HG03097 (cell line): ENCODE measurements around the gene EIF3A.
A peak's percentile ranks its signal among the peaks of the same experiment; 100 is the strongest.
"Not testable (repeated sequence)": the region's sequence is repeated elsewhere in the genome, so short reads cannot be mapped to it uniquely, and the experiment has no call there.

Experiments
- ATAC-seq: cut with Tn5 transposase; IDR thresholded peaks from one replicate; pipeline ENCODE4 v1.9.1; 2021; ENCODE audit not compliant: unreplicated experiment, low FRiP score

The EIF3A gene, protein sequence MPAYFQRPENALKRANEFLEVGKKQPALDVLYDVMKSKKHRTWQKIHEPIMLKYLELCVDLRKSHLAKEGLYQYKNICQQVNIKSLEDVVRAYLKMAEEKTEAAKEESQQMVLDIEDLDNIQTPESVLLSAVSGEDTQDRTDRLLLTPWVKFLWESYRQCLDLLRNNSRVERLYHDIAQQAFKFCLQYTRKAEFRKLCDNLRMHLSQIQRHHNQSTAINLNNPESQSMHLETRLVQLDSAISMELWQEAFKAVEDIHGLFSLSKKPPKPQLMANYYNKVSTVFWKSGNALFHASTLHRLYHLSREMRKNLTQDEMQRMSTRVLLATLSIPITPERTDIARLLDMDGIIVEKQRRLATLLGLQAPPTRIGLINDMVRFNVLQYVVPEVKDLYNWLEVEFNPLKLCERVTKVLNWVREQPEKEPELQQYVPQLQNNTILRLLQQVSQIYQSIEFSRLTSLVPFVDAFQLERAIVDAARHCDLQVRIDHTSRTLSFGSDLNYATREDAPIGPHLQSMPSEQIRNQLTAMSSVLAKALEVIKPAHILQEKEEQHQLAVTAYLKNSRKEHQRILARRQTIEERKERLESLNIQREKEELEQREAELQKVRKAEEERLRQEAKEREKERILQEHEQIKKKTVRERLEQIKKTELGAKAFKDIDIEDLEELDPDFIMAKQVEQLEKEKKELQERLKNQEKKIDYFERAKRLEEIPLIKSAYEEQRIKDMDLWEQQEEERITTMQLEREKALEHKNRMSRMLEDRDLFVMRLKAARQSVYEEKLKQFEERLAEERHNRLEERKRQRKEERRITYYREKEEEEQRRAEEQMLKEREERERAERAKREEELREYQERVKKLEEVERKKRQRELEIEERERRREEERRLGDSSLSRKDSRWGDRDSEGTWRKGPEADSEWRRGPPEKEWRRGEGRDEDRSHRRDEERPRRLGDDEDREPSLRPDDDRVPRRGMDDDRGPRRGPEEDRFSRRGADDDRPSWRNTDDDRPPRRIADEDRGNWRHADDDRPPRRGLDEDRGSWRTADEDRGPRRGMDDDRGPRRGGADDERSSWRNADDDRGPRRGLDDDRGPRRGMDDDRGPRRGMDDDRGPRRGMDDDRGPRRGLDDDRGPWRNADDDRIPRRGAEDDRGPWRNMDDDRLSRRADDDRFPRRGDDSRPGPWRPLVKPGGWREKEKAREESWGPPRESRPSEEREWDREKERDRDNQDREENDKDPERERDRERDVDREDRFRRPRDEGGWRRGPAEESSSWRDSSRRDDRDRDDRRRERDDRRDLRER (N-terminal part only)

DNA sequence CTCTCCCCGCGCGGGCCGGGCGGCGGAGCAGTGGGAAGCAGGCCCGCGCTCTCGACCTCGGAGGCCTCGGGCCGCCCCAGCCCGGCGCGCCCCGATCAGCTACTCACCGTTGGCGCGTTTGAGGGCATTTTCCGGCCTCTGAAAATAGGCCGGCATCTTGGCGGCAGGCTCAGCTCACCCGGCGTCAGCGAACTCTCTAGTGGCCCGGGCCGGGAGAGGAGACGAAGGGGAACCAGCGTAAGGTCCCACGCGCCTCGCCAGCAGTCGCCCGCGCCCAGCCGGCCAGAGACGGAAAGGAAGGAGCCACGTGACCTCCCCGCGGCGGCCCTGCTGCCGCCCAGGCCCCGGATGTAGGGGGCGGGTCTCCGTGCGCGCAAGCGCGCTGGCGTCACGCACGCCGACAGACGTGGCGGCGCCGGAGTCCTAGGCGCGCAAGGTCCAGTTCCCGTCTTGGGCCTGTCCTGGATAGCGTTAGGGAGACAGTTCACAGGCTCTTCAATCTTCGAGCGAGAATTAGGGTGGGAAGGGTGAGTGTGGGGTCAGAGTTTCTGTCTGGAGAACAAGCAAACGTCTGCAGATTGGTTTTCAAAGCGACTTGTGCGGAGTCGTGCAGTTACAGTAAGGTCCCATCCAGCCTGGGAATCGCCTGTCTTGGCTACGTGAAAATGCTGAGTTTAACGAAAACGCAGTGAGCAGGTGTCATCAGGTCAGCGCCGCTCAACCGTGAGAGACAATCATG is at the start of gene EIF3A:
EIF3A (minus strand) TSS at position 297 of the 739 bp plus-strand sequence; CDS start at position 156, 141 bp downstream.
- peak; percentile 78 for ATAC-seq

DNA sequence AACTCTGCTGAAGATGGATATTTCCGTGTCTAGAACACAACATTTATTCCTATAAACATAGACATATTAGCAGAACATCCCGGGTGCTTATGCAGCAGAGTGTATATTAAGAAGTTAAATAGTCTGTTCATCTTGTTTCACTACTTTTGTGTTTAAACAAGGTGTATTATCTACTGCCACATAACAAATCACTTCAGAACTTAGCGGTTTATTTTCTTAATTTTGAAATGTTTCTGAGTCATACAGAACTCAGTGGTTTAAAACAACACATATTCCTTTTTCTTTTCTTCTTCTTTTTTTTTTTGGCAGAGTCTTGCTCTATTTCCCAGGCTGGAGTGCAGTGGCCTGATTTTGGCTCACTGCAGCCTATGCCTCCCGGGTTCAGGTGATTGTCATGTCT is 49.1 kb upstream of the EIF3A start:
- ATAC-seq, result no peak

DNA sequence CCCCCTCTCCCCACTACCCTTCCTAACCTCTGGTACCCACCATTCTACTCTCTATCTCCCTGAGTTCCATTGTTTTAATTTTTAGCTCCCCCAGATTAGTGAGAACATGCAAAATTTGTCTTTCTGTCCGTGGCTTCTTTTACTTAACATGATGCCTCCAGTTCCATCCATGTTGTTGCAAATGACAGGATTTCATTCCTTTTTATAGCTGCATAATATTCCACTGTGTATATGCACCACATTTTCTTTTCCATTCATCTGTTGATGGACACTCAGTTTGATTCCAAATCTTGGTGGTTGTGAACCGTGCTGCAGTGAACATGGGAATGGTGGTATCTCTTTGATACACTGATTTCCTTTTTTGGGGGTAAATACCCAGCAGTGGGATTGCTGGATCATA is 45.3 kb upstream of the EIF3A start:
- no peak for ATAC-seq

DNA sequence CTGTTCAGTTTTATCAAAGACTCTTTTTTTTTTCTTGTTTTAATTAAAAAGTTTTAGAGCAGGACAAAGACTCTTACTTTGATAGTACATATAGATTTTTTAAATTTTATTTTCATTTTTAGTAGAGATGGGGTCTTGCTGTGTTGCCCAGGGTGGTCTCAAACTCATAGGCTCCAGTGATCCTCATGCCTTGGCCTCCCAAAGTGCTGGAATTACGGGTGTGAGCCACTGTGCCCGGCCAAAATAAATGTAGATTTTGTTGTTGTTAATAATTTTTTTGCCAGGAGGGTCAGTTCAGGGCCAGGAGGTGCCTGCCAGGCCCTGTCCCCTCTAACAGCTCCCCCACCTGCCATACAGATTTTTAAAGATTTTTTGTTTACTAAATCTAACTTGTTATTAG is 40.3 kb upstream of the EIF3A start:
- no peak for ATAC-seq

DNA sequence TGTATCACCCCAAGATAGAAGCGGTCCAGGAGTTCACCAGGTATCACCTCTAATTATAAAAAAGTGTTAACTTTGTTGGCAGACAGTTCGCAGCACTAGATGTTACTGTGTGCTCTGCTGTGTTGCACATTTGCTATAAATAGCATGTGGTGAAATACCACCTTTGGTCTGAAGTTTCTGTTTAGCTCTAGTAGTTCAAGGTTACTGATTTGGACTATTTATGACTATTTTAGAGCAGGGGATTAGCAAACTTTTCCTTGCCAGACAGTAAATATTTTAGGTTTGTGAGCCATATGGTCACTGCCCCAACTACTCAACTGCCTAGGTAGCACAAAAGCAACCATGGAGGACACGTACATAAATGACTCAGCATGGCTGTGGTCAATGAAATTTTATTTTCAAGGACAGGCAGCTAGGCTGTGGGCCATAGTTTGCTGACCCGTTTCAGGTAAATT is 39.8 kb upstream of the EIF3A start:
- ATAC-seq, result peak; percentile 77

DNA sequence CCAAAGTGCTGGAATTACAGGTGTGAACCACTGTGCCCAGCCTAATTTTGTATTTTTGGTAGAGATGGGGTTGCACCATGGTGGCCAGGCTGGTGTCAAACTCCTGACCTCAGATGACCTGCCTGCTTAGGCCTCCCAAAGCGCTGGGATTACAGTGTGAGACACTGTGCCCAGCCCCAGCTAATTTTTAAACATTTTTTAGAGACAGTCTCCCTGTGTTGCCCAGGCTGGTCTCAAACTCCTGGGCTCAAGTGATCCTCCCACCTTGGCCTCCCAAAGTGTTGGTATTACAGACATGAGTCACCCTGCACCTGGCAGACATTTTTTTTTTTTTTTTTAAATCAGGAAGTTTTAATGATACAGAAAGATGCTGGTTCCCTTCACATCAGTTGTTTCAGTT is 38.8 kb upstream of the EIF3A start:
- no peak for ATAC-seq

DNA sequence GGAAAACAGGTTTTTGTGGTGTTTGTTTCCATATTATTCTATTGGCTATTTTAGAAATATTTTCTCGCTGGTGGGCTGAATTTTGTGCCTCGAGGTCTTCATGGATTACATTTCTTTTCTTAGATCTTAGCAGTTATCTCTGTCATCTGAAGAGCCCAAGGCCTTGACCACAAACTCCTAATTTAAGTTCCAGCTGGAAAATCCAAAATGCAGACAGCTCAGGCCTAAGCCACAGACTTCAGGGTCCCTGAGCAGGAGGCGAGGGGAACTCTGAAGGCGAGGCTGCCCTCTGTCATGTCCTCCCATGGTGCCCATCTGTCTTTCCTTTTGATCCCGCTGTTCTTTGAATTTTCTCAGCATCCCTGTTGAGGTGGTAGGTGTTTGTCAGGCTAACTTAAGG is 37.6 kb upstream of the EIF3A start:
- ATAC-seq, result no peak

DNA sequence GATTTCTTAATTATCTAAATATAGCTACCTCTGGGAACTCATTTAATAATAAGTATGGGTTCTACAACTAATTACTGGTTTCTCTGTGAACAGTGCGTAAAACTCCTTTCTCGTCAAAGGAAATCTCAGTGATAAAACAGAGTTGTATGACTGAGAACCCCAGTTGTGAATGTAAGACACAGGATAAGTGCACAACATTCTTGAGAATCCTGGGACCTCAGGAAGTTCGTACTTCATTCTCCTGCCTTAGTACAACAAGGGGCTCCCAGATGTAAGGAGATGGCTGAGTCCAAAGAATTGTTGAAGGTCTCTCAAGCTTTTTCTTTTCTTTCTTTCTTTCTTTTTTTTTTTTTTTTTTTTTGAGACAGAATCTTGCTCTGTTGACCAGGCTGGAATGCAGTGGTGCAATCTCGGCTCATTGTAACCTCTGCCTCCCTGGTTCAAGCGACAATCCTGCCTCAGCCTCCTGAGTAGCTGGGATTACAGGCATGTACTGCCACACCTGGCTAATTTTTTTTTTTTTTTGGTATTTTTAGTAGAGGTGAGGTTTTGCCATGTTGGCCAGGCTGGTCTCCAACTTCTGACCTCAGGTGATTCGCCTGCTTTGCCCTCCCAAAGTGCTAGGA is 35.8 kb upstream of the EIF3A start:
- no peak for ATAC-seq

DNA sequence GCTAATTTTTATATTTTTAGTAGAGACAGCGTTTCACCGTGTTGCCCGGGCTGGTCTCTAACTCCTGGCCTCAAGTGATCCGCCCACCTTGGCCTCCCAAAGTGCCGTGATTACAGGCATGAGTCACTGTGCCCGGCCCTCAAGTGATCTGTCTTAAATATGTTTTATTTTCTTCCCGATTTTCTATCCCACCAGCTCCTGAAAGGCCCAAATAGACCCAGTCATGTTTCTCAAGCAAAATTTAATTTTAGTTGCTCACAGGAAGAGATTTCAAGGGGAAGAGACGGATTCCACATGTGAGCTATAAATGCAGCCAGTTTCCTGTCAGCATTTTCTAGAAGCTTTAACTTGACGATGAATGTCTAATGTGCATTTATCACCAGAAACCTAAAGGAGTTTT is 35.3 kb upstream of the EIF3A start:
- ATAC-seq, result no peak

DNA sequence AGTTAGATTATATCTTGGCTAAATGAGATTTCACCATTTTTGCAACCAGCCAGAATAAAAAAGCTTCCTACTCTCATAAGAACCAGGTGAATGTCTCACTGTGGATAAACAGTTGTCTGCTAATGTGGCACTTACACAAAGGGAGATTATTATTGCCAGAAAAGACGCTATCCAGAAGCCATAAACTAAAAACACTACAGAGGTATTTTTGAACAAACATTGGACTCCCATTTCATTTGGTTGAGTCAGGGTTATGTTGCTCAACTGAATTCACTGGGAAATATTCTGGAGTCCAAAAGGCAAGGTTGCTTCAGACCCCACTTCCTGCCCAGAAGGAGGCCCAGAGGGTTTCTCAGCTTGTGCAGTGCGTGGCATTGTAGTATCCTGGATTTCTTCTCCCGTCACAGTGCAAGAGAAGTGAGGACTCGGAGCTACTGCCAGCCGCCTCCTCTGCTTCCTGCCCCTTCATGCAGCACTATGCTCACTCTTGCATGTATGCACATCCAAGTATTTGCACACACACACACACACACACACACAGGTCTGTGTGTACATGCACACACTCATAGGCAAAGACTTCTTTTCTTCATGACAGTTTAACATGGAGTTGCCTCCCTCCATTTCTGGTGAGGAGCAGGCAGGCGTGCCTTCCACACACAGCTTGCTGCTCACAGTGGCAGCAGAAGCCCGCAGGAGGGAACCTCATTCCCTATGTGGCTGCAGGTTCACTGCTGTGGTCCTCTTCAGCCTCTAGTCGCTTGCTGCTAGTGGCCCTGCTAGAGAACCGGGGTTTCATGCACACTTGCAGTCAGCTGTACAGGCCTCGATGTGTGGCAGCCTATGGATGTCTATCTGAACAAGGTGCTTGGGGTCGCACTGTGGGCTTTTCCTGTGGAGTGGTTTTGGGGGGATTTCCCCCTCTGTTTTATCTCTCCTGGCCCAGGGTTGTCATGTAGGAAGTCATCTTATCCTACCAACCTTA is 33.4 kb upstream of the EIF3A start:
- no peak for ATAC-seq

DNA sequence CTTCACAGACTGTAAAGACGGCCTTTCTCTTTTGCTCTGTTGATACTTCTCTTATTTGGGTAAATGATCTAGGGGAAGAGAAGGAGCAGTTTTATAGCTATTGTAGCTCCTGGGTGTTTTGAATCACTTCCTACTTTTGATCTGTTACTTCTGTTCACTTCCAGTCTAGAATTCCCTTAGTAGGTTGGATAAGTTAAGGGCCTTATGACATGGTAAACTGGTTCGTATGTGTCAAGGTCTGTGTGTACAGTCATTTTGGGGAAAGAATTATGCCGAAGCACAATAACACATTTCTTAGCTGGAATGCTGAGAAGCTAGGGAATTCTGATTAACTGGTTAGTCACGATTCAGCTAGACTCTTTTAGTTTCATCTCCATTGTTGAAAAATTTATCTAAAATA is 31.4 kb upstream of the EIF3A start:
- no peak for ATAC-seq

DNA sequence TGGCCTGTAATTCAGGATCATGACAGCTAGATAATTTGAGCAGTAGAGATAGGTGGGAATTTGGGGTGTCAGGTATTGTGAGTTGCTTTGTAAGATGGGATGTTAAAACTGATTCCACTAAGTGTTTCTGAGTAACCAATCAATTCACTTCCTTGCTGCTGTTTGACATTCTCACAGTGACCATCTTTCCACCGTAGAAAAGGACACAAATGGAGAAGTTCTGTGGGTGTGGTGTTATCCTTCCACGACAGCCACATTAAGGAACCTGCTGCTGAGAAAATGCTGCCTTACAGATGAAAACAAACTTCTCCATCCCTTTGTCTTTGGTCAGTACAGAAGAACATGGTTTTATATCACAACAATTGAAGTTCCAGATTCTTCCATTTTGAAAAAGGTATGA is 27.2 kb upstream of the EIF3A start:
- ATAC-seq, result not testable (repeated sequence)

DNA sequence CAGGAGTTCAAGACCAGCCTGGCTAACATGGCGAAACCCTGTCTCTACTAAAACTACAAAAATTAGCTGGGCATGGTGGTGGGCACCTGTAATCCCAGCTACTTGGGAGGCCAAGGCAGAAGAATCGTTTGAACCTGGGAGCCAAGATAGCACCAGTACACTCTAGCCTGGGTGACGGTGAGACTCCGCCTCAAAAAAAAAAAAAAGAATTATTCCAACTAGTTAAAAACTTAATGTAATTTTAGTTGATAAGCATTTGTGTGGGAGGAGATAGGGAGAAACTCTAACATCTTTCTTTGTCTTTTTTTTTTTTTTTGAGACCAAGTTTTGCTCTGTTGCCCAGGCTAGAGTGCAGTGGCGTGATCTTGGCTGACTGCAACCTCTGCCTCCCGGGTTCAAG is 26.5 kb upstream of the EIF3A start:
- ATAC-seq, result not testable (repeated sequence)

DNA sequence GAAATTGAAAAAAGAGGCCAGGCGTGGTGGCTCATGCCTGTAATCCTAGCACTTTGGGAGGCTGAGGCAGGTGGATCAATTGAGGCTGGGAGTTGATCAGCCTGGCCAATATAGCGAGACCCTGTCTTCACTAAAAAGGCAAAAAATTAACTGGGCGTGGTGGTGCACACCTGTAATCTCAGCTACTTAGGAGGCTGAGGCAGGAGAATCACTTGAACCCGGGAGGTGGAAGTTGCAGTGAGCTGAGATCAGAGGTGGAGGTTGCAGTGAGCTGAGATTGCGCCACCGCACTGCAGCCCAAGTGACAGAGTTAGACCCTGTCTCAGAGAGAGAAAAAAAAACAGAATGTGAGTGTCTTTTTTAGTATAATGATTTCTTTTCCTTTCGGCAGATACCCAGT is 25.3 kb upstream of the EIF3A start:
- ATAC-seq, result not testable (repeated sequence)

DNA sequence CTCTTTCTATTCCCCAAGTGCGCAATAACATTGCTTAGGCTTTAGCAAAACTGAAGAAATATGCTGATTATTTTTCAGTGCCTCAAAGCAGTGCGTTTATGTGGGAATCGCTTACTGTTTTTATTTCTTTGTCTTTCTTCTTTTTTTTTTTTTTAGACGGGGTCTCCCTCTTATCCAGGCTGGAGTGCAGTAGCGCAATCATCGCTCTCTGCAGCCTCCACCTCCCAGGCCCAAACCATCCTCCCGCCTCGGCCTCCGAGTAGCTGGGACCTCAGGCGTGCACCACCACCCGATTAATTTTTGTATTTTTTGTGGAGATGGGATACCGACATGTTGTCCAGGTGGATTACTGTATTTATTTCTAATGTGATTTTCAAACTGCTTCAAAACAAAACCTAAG is 24.5 kb upstream of the EIF3A start:
- ATAC-seq, result no peak

DNA sequence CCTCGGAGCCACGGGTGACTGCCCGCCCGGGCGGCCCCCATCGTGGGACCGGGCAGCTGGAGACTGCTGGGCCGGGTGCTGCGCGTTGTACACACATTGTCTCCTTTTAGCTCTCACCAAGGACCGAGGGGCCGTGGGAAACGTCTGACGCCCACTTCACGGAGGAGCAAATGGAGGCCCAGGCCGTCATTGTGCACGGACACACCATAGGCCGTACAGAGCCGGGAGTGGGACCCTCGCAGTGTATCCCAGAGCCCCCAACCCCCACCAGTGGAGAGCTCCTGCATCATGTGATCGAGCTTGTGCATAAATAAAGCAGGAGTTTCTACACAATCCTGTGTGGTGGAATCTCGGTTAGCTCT is 24.0 kb upstream of the EIF3A start:
- ATAC-seq, result peak; percentile 26

DNA sequence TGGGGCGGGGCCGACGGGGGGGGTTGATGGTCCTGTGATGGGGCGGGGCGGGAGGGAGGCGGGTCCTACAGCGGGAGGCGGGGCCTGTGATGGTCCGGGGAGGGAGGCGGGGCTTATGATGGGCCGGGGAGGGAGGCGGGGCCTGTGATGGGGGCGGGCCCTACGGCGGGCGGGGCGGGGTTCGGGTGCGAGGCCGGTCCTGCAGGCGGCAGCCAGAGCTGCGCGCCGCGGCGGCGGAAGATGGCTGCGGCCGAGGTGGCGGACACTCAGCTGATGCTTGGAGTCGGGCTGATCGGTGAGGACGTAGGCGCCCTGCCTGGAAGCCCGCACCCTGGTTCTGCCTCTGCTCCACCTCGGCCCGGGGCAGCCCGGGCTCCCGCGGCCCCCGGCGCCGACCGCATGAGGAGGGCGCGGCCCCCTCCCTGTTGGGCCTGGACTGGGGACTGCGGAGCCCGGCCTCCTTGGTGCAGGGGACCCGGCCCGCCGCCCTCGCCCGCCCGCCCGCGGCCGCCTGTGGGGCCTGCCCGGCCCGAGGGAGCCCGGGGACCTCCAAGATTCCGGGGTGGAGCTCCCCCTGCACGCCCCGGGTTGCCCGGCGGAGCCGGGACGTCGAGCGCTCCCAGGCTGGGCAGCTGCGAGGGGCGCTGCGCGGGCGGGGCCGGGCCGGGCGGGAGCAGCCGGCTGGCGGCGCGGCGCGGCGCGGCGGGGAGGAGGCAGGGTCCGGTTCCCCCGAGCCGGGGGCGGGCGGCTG is 23.5 kb upstream of the EIF3A start, which contains the start of gene DENND10:
DENND10 (plus strand) TSS at position 211 of the 751 bp plus-strand sequence; CDS start at position 241, 30 bp downstream.
- peak; percentile 80 for ATAC-seq
